Endothelial cell of umbilical vein (primary cell): ENCODE measurements around the gene ALG12. TPM values are rescaled to one million over a fixed set of nuclear protein-coding genes. Genes with fewer than 3 reads are reported as not detected.
A peak's percentile ranks its signal among the peaks of the same experiment; 100 is the strongest.

Experiments used
- BruUV-seq: library from RNA; stranded (reverse); fragments of 400-500 nt; replicated peaks from 2 replicates; lab custom pipeline; 2021; lab: Mats Ljungman, UMichigan
- CTCF ChIA-PET: fragments of 300-600, 350-600 bp; sonication (Branson Sonifier 250); formaldehyde crosslinking; loops from one replicate; lab custom pipeline; 2021; ENCODE audit warnings: antibody characterized with exemption, inconsistent platforms; lab: Charles Lee
- POLR2A ChIA-PET: fragments of 300-600, 350-600 bp; sonication (Branson Sonifier 250); formaldehyde crosslinking; loops from one replicate; lab custom pipeline; 2021; ENCODE audit warnings: antibody characterized with exemption, inconsistent platforms; lab: Charles Lee
- DNase-seq: peaks from one replicate; pipeline ENCODE4 v3.0.0-alpha.2; 2011; ENCODE audit warnings: low read depth, low spot score
- FAIRE-seq: peaks from 2 replicates; lab custom pipeline; 2011; peaks lifted over from hg19 to GRCh38; lab: Jason Lieb, UNC
- H2AFZ ChIP-seq: 2 replicates; pipeline ENCODE4 v1.6.0; 2012; ENCODE audit warnings: low read depth, low read length, control low read depth, inconsistent platforms
- H3K27ac ChIP-seq: 2 replicates; pipeline ENCODE4 v1.5.1; 2011; ENCODE audit warnings: low read depth, mild to moderate bottlenecking, control low read depth, low read length, moderate library complexity; ENCODE audit not compliant: insufficient read depth
- H3K27me3 ChIP-seq, 2 experiments: 2 replicates each; pipeline versions ENCODE4 v1.6.0 to v1.6.1; 2011; ENCODE audit warnings: low read length in 2 of 2, mixed read lengths in 1 of 2; ENCODE audit not compliant: control insufficient read depth in 2 of 2, insufficient read depth in 2 of 2
- H3K36me3 ChIP-seq, 2 experiments: 2 replicates in 1 of 2; 3 replicates in 1 of 2; pipeline ENCODE4 v1.5.1; 2011; ENCODE audit warnings: low read length in 2 of 2, mild to moderate bottlenecking in 1 of 2, moderate library complexity in 1 of 2; ENCODE audit not compliant: control insufficient read depth in 2 of 2, insufficient read depth in 2 of 2; ENCODE audit errors: extremely low read depth in 1 of 2
- H3K4me1 ChIP-seq: 3 replicates; pipeline ENCODE4 v1.5.1; 2011; ENCODE audit warnings: mild to moderate bottlenecking, low read length; ENCODE audit not compliant: control insufficient read depth, insufficient read depth; ENCODE audit errors: extremely low read depth
- H3K4me2 ChIP-seq: 2 replicates; pipeline ENCODE4 v1.6.1; 2011; ENCODE audit warnings: low read length, control low read depth, mixed read lengths; ENCODE audit not compliant: insufficient read depth
- H3K4me3 ChIP-seq, 3 experiments: fragments of 200-600 bp in 1 of 3; sonication (generic), shearing (Covaris generic) in 1 of 3; replicated peaks in 1 of 3; 2 replicates each; pipeline ENCODE4 v1.5.1; 2011 to 2016; ENCODE audit warnings: control low read depth in 3 of 3, low read length in 3 of 3, mild to moderate bottlenecking in 2 of 3, inconsistent platforms in 1 of 3, low read depth in 1 of 3, moderate library complexity in 1 of 3; ENCODE audit not compliant: insufficient read depth in 1 of 3
- H3K79me2 ChIP-seq: 2 replicates; pipeline ENCODE4 v1.6.0; 2012; ENCODE audit warnings: low read length, inconsistent platforms; ENCODE audit not compliant: control insufficient read depth, insufficient read depth
- H3K9ac ChIP-seq: replicated peaks from 2 replicates; pipeline ENCODE3; 2011; ENCODE audit warnings: low read length, control low read depth; ENCODE audit not compliant: insufficient read depth; ENCODE audit errors: extremely low read depth
- H3K9me1 ChIP-seq: replicated peaks from 3 replicates; pipeline ENCODE4 v1.6.0; 2011; ENCODE audit warnings: mild to moderate bottlenecking, low read length; ENCODE audit not compliant: control insufficient read depth, insufficient read depth; ENCODE audit errors: extremely low read depth
- H3K9me3 ChIP-seq: replicated peaks from 2 replicates; pipeline ENCODE4 v1.5.1; 2012; ENCODE audit warnings: low read length, inconsistent platforms; ENCODE audit not compliant: control insufficient read depth, insufficient read depth
- H4K20me1 ChIP-seq: replicated peaks from 2 replicates; pipeline ENCODE3; 2011; ENCODE audit warnings: mild to moderate bottlenecking, low read length; ENCODE audit not compliant: control insufficient read depth, insufficient read depth; ENCODE audit errors: extremely low read depth
- GATA2 ChIP-seq: IDR thresholded peaks from 2 replicates; pipeline ENCODE4 v1.7.0; 2011; ENCODE audit warnings: low read depth, mild to moderate bottlenecking, moderate library complexity, mixed read lengths, low read length; ENCODE audit not compliant: insufficient read length, insufficient read depth
- JUN ChIP-seq: IDR thresholded peaks from 2 replicates; pipeline ENCODE4 v1.6.1; 2011; ENCODE audit warnings: borderline replicate concordance, low read depth; ENCODE audit not compliant: insufficient read length, insufficient read depth
- MYC ChIP-seq: IDR thresholded peaks from one replicate; pipeline ENCODE4 v1.6.1; 2011; ENCODE audit warnings: mild to moderate bottlenecking, low read depth, low read length
- POLR2A ChIP-seq: IDR thresholded peaks from 2 replicates; pipeline ENCODE4 v1.6.1; 2012; ENCODE audit warnings: low read depth, mild to moderate bottlenecking, control low read depth, low read length
- POLR2AphosphoS5 ChIP-seq: IDR thresholded peaks from 2 replicates; pipeline ENCODE4 v1.6.1; 2012; ENCODE audit warnings: low read depth, mild to moderate bottlenecking, control low read depth, low read length, moderate library complexity; ENCODE audit not compliant: insufficient read depth
- dilution Hi-C: fragments of 300-500 bp; cut with MboI; formaldehyde crosslinking; loops from one replicate; pipeline ENCODE4 v1.15.0; 2019; ENCODE audit warnings: low sequenced_read_pairs; ENCODE audit not compliant: extremely low pct_ligation_motif_present
- intact Hi-C: fragments of 100-400 bp; cut with micrococcal nuclease; formaldehyde crosslinking; loops from one replicate; pipeline ENCODE4 v1.10.0; 2022
- polyA plus RNA-seq, 4 experiments: library from polyadenylated mRNA; depleted of rRNA in 3 of 4; stranded (reverse) in 3 of 4; unstranded in 1 of 4; fragments of >200 nt; gene quantifications; 2 replicates each; pipeline versions ENCODE4 v1.2.1 to v1.2.3, GENCODE V29; 2011 to 2012; ENCODE audit warnings: missing spikeins in 1 of 4
- total RNA-seq: library from RNA; stranded (reverse); gene quantifications from 2 replicates; pipeline ENCODE4 v1.2.3, GENCODE V29; 2021
- TF ChIP-seq, protein P1 (sequence below), 2 donors: IDR thresholded peaks; 1 replicate in 1 of 2; 2 replicates in 1 of 2; pipeline ENCODE4 v1.5.1; 2011; ENCODE audit warnings: low read length in 2 of 2, mild to moderate bottlenecking in 2 of 2, moderate library complexity in 2 of 2, control low read depth in 1 of 2, inconsistent platforms in 1 of 2, low read depth in 1 of 2; ENCODE audit not compliant: insufficient read depth in 1 of 2; ENCODE audit errors: extremely low read depth in 1 of 2

The ALG12 gene
- total and polyA plus RNA-seq, 2 donors (not counting 3 experiments of a cell fraction or from before 2014, with no cell fraction given) = 14.6 to 18.0 TPM

DNA sequence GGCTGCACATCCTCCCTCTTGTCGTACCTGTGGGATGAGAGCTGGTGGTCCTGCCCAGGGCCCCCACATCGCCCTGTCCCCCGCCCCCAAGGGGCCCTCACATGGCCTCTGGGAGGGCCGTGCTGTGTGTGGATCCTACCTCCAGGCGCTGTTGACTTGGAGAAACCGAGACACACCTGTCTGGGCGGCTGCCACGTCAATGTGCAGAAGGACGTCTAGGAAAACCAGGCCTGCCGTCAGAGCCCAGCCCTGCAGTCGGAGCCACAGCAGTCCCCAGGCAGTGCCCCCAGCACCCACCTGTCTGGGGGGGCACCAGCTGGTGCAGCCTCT lies 14.2 kb downstream of the ALG12 start:
- dilution Hi-C loops (no loop called here), intact Hi-C loops (no loop called here)
- Histone ChIP-seq H3K36me3 (peaks cover 0 to 21% of the 10 kb centered on the region in 2 experiments), H3K9me3 (no peaks in the 10 kb centered on the region), H3K4me2 (no peak overlapping the region), H3K79me2 (no peaks in the 10 kb centered on the region), H3K9me1 (no peaks in the 10 kb centered on the region), H3K27me3 (no peaks in the 10 kb centered on the region), H2AFZ (no peak overlapping the region), H3K4me3 (no peak overlapping the region), H4K20me1 (no peaks in the 10 kb centered on the region), H3K4me1 (no peaks in the 10 kb centered on the region), H3K9ac (no peak overlapping the region), H3K27ac (no peak overlapping the region)
- ChIA-PET CTCF (no interaction called here), POLR2A (no interaction called here)
- FAIRE-seq = no peak
- DNase-seq = no peak
- no peak for TF ChIP-seq POLR2A
- BruUV-seq = no TSS peak

DNA sequence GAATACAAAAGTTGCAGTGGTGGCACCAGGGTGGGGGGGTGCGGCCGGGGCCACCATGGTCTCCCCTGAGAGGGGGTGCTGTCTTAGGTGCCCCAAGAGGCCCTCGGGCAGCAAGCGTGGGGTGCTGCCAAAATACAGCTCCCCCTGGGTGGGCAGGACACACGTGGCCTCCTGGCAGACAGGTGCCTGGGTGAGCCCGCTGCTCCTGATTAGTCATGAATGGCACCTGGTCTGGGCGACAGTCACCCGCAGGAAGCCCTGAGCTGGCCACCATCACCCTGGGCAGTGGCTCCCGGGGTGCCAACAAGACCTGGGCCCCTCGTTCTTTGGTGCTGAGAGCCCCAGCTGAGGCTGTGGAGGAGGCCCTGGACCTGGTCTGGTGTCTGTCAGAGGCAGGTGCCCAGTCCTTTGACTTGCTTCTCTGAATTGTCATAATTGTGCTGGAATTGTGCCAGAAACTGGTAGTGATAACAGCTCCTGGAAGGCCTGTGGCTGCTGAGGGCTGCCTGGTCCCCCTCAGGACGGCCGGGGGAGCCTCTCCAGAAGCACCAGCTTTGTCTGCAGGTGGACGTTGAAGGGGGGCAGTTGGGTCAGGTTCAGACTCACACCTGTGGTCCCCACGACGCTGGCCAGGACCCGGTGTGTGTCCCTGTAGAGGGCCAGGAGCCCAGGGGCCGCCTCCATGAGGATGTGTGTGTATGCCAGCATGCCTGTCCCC lies 14.8 kb downstream of the ALG12 start:
- Histone ChIP-seq H3K36me3 (peaks cover 0 to 19% of the 10 kb centered on the region in 2 experiments), H3K79me2 (no peaks in the 10 kb centered on the region), H3K9me1 (no peaks in the 10 kb centered on the region), H2AFZ (no peak overlapping the region), H3K27ac (no peak overlapping the region), H3K4me1 (no peaks in the 10 kb centered on the region), H3K27me3 (no peaks in the 10 kb centered on the region), H3K4me3 (no peak overlapping the region), H3K4me2 (no peak overlapping the region), H3K9ac (no peak overlapping the region), H4K20me1 (no peaks in the 10 kb centered on the region), H3K9me3 (no peaks in the 10 kb centered on the region)
- BruUV-seq = TSS peak; percentile 43
- intact Hi-C loops (no loop called here), dilution Hi-C loops (no loop called here)
- CTCF ChIA-PET = no interaction called here
- TF ChIP-seq MYC = no peak
- TF ChIP-seq, protein P1, sequence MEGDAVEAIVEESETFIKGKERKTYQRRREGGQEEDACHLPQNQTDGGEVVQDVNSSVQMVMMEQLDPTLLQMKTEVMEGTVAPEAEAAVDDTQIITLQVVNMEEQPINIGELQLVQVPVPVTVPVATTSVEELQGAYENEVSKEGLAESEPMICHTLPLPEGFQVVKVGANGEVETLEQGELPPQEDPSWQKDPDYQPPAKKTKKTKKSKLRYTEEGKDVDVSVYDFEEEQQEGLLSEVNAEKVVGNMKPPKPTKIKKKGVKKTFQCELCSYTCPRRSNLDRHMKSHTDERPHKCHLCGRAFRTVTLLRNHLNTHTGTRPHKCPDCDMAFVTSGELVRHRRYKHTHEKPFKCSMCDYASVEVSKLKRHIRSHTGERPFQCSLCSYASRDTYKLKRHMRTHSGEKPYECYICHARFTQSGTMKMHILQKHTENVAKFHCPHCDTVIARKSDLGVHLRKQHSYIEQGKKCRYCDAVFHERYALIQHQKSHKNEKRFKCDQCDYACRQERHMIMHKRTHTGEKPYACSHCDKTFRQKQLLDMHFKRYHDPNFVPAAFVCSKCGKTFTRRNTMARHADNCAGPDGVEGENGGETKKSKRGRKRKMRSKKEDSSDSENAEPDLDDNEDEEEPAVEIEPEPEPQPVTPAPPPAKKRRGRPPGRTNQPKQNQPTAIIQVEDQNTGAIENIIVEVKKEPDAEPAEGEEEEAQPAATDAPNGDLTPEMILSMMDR (IDR thresholded peaks at IDR 0.05; ENCODE audit: extremely low read depth in 1 of 2, insufficient read depth in 1 of 2, low read depth in 1 of 2, low read length in 2 of 2) = no peak
- TF ChIP-seq POLR2A = no peak
- no peak for TF ChIP-seq JUN
- TF ChIP-seq POLR2AphosphoS5 = no peak
- no peak for TF ChIP-seq GATA2
- POLR2A ChIA-PET = no interaction called here
- FAIRE-seq = no peak
- DNase-seq = no peak
